NCI-H524 (cell line): ENCODE measurements around the gene SOD3.

Source experiments
- DNase-seq, 2 experiments: peaks; one replicate each; lab custom pipeline; 2025; lab: John Stamatoyannopoulos, UW

Gene SOD3

GRCh38 chr4:24775032-24775605, 20.3 kb upstream of the SOD3 start:
- no peak for DNase-seq

GRCh38 chr4:24775750-24776149, 19.6 kb upstream of the SOD3 start:
- no peak for DNase-seq

- DNase-seq: no peak
These were observed 17.6 kb upstream of the SOD3 start for GRCh38 chr4:24777536-24778463.

GRCh38 chr4:24778464-24779225, 16.7 kb upstream of the SOD3 start:
- no peak for DNase-seq

GRCh38 chr4:24780936-24781495, 14.4 kb upstream of the SOD3 start:
- DNase-seq: no peak

GRCh38 chr4:24781999-24782745, 13.2 kb upstream of the SOD3 start:
- DNase-seq: no peak

GRCh38 chr4:24783506-24783905, 11.9 kb upstream of the SOD3 start:
- DNase-seq: no peak

- DNase-seq: no peak
These were observed 4.3 kb upstream of the SOD3 start for GRCh38 chr4:24791043-24791442.

GRCh38 chr4:24792552-24792951, 2.8 kb upstream of the SOD3 start:
- DNase-seq: no peak

- peak; percentile 17 to 28 for DNase-seq
These were observed 2.0 kb upstream of the SOD3 start for GRCh38 chr4:24793219-24794005.

- no peak for DNase-seq
These were observed 1.3 kb upstream of the SOD3 start for GRCh38 chr4:24794051-24794450.

- no peak for DNase-seq
These were observed 893 bp upstream of the SOD3 start for GRCh38 chr4:24794480-24794879.

- DNase-seq: no peak
These were observed 451 bp downstream of the SOD3 start for GRCh38 chr4:24795666-24796381.

GRCh38 chr4:24796620-24797019, 1.2 kb downstream of the SOD3 start:
- DNase-seq: no peak

GRCh38 chr4:24798036-24798610, 2.8 kb downstream of the SOD3 start:
- peak; percentile 69 to 88 for DNase-seq

GRCh38 chr4:24799196-24799543, 3.8 kb downstream of the SOD3 start:
- no peak for DNase-seq

GRCh38 chr4:24799544-24800324, 4.4 kb downstream of the SOD3 start:
- no peak for DNase-seq

- DNase-seq: no peak
These were observed 5.0 kb downstream of the SOD3 start for GRCh38 chr4:24800325-24800895.
